Activated naive CD8-positive, alpha-beta T cell treated with anti-CD3 and anti-CD28 coated beads, Interleukin-2, amount 50 U/mL, for 24 hours (primary cell): ENCODE data around the gene TAOK1.
"Not testable (repeated sequence)": the region's sequence is repeated elsewhere in the genome, so short reads cannot be mapped to it uniquely, and the experiment has no call there.

Experiments used
- ATAC-seq: fragments of 150-1000 bp; cut with Tn5 transposase; one replicate; pipeline ENCODE4 v1.10.0; 2021
- DNase-seq: peaks from one replicate; pipeline ENCODE4 v3.0.0; 2021
- H3K27ac Mint-ChIP-seq: one replicate; pipeline ENCODE4 v1.8.0; 2021; ENCODE audit warnings: mild to moderate bottlenecking, mixed read lengths
- H3K27me3 Mint-ChIP-seq: one replicate; pipeline ENCODE4 v1.8.0; 2021; ENCODE audit warnings: mixed read lengths
- H3K36me3 Mint-ChIP-seq: one replicate; pipeline ENCODE4 v1.8.0; 2021; ENCODE audit warnings: low read depth, mixed read lengths
- H3K4me1 Mint-ChIP-seq: one replicate; pipeline ENCODE4 v1.8.0; 2021; ENCODE audit warnings: mixed read lengths
- H3K4me3 Mint-ChIP-seq: one replicate; pipeline ENCODE4 v1.8.0; 2021; ENCODE audit warnings: mild to moderate bottlenecking, moderate library complexity, mixed read lengths
- H3K9me3 Mint-ChIP-seq: one replicate; pipeline ENCODE4 v1.8.0; 2021; ENCODE audit warnings: mixed read lengths

TAOK1 gene

GRCh38 chr17:29389982-29390850, at the start of gene TAOK1:
TSS of gene TAOK1 (plus strand) at chr17:29390363. CDS start at chr17:29451549, 61,186 bp downstream.
- peaks cover 39% of the 10 kb centered on the region for H3K4me1 Mint-ChIP-seq
- no peaks in the 10 kb centered on the region for H3K27me3 Mint-ChIP-seq
- H3K27ac Mint-ChIP-seq: peak within 1 kb of the TSS; percentile 86
- DNase-seq (peak; percentile 98), ATAC-seq (peak; percentile 98)
- no peaks in the 10 kb centered on the region for H3K9me3 Mint-ChIP-seq
- no peaks in the 10 kb centered on the region for H3K36me3 Mint-ChIP-seq
- H3K4me3 Mint-ChIP-seq: peak within 1 kb of the TSS; percentile 89

DNA sequence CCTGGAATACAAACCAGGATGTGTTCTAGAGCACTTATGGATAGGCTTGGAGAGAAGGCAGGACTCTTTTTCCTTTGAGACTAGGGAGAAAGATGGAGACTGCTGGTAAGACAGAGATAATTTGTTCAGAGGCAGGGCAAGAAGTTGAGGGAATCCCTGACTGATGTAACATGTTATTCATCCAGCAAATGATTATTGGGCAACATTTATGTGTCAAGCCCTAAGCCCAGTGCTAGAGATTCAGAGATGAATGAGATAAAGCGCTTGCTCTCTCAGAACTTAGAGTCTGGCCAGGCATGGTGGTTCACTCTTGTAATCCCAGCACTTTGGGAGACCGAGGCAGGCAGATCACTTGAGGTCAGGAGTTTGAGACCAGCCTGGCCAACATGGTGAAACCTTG, 48.4 kb upstream of the TAOK1 start:
- H3K4me3 Mint-ChIP-seq: no peak overlapping the region
- DNase-seq (no peak), ATAC-seq (no peak)
- no peaks in the 10 kb centered on the region for H3K9me3 Mint-ChIP-seq
- no peaks in the 10 kb centered on the region for H3K36me3 Mint-ChIP-seq
- H3K27ac Mint-ChIP-seq: no peak overlapping the region
- H3K4me1 Mint-ChIP-seq: no peaks in the 10 kb centered on the region
- peaks cover 6% of the 10 kb centered on the region for H3K27me3 Mint-ChIP-seq

DNA sequence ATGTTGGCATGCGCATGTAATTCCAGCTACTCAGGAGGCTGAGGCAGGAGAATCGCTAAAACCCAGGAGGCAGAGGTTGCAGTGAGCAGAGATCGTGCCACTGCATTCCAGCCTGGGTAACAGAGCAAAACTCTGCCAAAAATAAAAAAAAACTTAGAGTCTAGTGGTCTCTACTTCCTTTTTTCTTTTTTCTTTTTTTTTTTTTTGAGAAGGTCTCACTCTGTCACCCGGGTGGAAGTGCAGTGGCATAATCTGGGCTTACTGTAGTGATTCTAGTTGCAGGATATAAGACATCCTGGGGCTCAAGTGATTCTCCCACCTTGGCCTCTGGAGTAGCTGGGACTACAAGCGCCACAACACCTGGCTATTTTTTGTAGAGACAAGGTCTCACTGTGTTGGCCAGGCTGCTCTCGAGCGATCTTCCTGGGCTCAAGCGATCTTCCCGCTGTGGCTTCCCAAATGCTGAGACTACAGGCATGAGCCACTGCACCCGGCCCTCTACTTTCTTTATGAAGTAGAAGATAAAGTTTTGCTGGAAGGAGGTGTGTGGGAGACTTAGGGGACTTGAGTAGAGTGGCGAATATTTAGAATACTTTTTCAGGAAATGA, 47.9 kb upstream of the TAOK1 start:
- H3K27ac Mint-ChIP-seq: no peak overlapping the region
- no peaks in the 10 kb centered on the region for H3K9me3 Mint-ChIP-seq
- H3K36me3 Mint-ChIP-seq: no peaks in the 10 kb centered on the region
- peaks cover 6% of the 10 kb centered on the region for H3K27me3 Mint-ChIP-seq
- H3K4me1 Mint-ChIP-seq: no peaks in the 10 kb centered on the region
- H3K4me3 Mint-ChIP-seq: no peak overlapping the region
- ATAC-seq: no peak
- DNase-seq: no peak

GRCh38 chr17:29344201-29344856, 45.8 kb upstream of the TAOK1 start:
- no peaks in the 10 kb centered on the region for H3K36me3 Mint-ChIP-seq
- H3K4me1 Mint-ChIP-seq: no peaks in the 10 kb centered on the region
- peaks cover 6% of the 10 kb centered on the region for H3K27me3 Mint-ChIP-seq
- DNase-seq (no peak), ATAC-seq (no peak)
- no peak overlapping the region for H3K27ac Mint-ChIP-seq
- H3K9me3 Mint-ChIP-seq: no peaks in the 10 kb centered on the region
- H3K4me3 Mint-ChIP-seq: no peak overlapping the region

GRCh38 chr17:29345066-29345465, 45.1 kb upstream of the TAOK1 start:
- DNase-seq (no peak), ATAC-seq (no peak)
- Mint-ChIP-seq H3K9me3 (no peaks in the 10 kb centered on the region), H3K4me1 (no peaks in the 10 kb centered on the region), H3K27ac (no peak overlapping the region), H3K4me3 (no peak overlapping the region), H3K36me3 (no peaks in the 10 kb centered on the region), H3K27me3 (peaks cover 6% of the 10 kb centered on the region)

- DNase-seq, H3K36me3 Mint-ChIP-seq, H3K4me1 Mint-ChIP-seq, H3K27ac Mint-ChIP-seq, H3K27me3 Mint-ChIP-seq, H3K4me3 Mint-ChIP-seq, H3K9me3 Mint-ChIP-seq, ATAC-seq: not testable (repeated sequence)
These were observed 44.7 kb upstream of the TAOK1 start for GRCh38 chr17:29345470-29345869.

DNA sequence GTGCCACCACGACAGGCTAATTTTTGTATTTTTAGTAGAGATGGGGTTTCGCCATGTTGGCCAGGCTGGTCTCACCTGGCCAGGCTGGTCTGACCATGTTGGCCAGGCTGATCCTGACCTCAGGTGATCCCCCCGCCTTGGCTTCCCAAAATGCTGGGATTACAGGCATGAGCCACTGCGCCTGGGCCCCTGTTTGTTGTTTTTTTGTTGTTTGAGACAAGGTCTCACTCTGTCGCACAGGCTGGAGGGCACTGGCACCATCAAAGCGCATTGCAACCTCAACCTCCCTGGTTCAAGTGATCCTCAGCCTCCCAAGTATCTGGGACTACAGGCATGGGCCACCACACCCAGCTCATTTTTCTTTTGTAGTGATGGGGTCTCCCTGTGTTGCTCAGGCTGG, 43.7 kb upstream of the TAOK1 start:
- no peak for DNase-seq
- Mint-ChIP-seq H3K4me1 (no peaks in the 10 kb centered on the region), H3K27me3 (peaks cover 6% of the 10 kb centered on the region), H3K27ac (no peak overlapping the region), H3K9me3 (no peaks in the 10 kb centered on the region), H3K4me3 (no peak overlapping the region), H3K36me3 (no peaks in the 10 kb centered on the region)
- ATAC-seq: no peak

DNA sequence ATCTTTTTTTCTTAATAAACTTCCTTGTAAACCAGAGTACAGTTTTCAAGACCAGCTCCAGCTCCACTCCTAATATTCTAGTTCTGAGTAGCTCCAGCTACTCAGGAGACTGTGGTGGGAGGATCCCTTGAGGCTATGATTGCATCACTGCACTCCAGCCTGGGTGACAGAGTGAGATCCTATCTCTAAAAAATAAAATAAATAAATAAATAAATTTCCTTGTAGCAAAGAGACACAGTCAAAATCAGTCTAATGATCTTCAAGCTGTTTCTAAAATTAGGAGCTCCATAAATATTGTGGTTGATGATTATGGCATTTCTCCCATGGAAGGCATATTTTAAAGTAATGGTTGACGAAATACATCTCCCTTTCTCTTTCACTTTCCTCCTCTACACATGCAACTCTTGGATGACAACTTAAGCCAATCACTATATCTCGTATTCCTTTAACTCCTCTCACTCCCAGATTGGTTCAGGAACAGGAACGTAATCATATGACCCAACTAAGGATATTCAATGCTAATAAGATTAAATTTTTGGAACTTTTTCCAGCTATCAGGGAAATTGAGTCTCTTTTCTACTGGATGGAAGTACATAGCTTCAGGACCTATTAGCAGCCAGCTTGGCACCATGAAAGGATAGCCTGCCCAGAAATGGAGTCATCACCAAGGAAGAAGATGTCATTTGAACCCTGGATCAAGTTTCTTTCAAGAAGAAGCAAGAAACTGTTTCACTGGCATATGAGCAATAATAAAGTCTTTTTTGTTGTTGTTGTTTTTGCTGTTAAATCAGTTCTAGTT, 42.1 kb upstream of the TAOK1 start:
- DNase-seq: no peak
- no peak overlapping the region for H3K4me3 Mint-ChIP-seq
- no peak for ATAC-seq
- no peak overlapping the region for H3K27ac Mint-ChIP-seq
- peaks cover 2% of the 10 kb centered on the region for H3K27me3 Mint-ChIP-seq
- no peaks in the 10 kb centered on the region for H3K36me3 Mint-ChIP-seq
- no peaks in the 10 kb centered on the region for H3K4me1 Mint-ChIP-seq
- no peaks in the 10 kb centered on the region for H3K9me3 Mint-ChIP-seq

GRCh38 chr17:29349409-29349808, 40.8 kb upstream of the TAOK1 start:
- Mint-ChIP-seq H3K27me3 (no peaks in the 10 kb centered on the region), H3K9me3 (no peaks in the 10 kb centered on the region), H3K4me1 (no peaks in the 10 kb centered on the region), H3K36me3 (no peaks in the 10 kb centered on the region), H3K4me3 (no peak overlapping the region), H3K27ac (no peak overlapping the region)
- DNase-seq: no peak
- no peak for ATAC-seq

DNA sequence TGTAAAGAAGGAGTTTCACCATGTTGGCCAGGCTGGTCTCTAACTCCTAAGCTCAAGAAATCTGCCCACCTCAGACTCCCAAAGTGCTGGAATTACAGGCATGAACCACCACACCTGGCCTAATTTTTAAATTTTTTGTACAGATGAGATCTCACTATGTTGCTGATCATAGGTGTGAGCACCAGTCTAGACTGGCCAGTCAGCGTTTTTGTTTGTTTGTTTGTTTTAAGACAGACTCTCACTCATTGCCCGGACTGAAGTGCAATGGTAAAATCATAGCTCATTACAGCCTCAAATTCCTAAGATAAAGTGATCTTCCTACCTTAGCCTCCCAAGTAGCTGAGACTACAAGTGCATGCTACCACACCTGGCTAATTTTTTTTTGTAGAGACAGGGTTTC, 38.0 kb upstream of the TAOK1 start:
- H3K36me3 Mint-ChIP-seq: no peaks in the 10 kb centered on the region
- ATAC-seq (no peak), DNase-seq (no peak)
- H3K27ac Mint-ChIP-seq: no peak overlapping the region
- no peaks in the 10 kb centered on the region for H3K4me1 Mint-ChIP-seq
- H3K27me3 Mint-ChIP-seq: no peaks in the 10 kb centered on the region
- H3K4me3 Mint-ChIP-seq: no peak overlapping the region
- no peaks in the 10 kb centered on the region for H3K9me3 Mint-ChIP-seq

DNA sequence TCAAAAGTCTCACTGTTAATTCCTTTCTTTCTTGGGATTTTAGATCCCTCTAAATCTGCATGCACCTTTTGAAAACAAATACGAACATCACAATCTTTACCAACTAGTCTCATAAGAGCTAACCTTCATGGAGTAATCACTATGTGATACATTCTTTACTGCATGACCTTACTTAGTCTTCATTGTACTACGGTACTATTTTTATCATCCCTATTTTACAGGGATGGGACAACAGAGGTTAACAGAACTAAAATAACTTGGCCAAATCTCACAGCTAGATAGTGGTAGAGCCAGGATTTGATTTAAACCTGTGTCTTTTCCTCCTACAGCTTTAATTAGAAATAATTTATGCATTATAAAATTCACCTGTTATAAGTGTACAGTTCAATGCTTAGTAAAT, 32.9 kb upstream of the TAOK1 start:
- no peak for DNase-seq
- no peak for ATAC-seq
- no peak overlapping the region for H3K27ac Mint-ChIP-seq
- H3K4me1 Mint-ChIP-seq: peaks cover 10% of the 10 kb centered on the region
- H3K36me3 Mint-ChIP-seq: no peaks in the 10 kb centered on the region
- H3K4me3 Mint-ChIP-seq: no peak overlapping the region
- H3K9me3 Mint-ChIP-seq: no peaks in the 10 kb centered on the region
- no peaks in the 10 kb centered on the region for H3K27me3 Mint-ChIP-seq

DNA sequence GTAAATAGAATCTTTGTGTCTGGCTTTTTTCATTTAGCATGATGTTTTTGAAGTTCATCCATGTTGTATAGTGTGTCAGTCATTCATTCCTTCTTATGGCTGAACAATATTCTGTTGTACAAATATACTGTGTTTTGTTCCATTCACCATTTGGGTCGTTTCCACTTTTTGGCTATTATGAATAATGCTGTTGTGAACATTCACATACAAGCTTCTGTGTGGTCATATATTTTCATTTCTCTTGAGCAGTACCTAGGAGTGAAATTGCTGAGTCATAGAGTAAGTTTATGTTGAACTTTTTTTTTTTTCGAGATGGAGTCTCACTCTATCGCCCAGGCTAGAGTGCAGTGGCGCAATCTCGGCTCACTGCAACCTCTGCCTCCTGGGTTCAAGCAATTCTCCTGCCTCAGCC, 32.3 kb upstream of the TAOK1 start:
- H3K4me1 Mint-ChIP-seq: peaks cover 10% of the 10 kb centered on the region
- no peaks in the 10 kb centered on the region for H3K9me3 Mint-ChIP-seq
- H3K36me3 Mint-ChIP-seq: no peaks in the 10 kb centered on the region
- no peaks in the 10 kb centered on the region for H3K27me3 Mint-ChIP-seq
- DNase-seq (no peak), ATAC-seq (peak; percentile 46)
- no peak overlapping the region for H3K27ac Mint-ChIP-seq
- H3K4me3 Mint-ChIP-seq: no peak overlapping the region

DNA sequence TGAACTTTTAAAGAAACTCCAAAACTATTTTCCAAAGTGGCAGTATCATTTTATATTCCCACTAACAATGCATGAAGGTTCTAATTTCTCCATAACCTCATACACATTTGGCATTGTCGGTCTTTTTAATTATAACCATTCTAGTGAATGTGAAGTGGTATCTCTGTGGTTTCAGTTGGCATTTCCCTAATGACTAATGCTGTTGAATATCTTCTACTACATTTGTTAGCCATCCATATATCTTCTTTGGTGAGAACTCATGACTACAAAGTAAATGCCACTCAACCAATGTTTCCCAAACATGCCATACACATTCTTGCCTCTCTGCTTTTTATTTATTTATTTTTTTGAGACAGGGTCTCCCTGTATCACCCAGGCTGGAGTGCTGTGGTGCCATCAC, 31.7 kb upstream of the TAOK1 start:
- Mint-ChIP-seq H3K36me3 (no peaks in the 10 kb centered on the region), H3K27ac (no peak overlapping the region), H3K4me1 (peaks cover 10% of the 10 kb centered on the region), H3K9me3 (no peaks in the 10 kb centered on the region), H3K27me3 (no peaks in the 10 kb centered on the region), H3K4me3 (no peak overlapping the region)
- ATAC-seq (peak; percentile 52), DNase-seq (no peak)

- Mint-ChIP-seq H3K27me3 (no peaks in the 10 kb centered on the region), H3K4me1 (peaks cover 10% of the 10 kb centered on the region), H3K9me3 (no peaks in the 10 kb centered on the region), H3K27ac (no peak overlapping the region), H3K4me3 (no peak overlapping the region), H3K36me3 (no peaks in the 10 kb centered on the region)
- ATAC-seq (no peak), DNase-seq (no peak)
These were observed 30.4 kb upstream of the TAOK1 start for GRCh38 chr17:29359777-29360176.
